WTC11 (cell line): ENCODE results near the gene NTSR1.

Experiments
- CBFB ChIP-seq: sonication (generic); formaldehyde crosslinking; IDR thresholded peaks from 2 replicates; pipeline ENCODE4 v1.8.1; 2022; ENCODE audit warnings: mild to moderate bottlenecking, low read depth, missing genetic modification reagents
- CTCF ChIP-seq: fragments of 200-600 bp; IDR thresholded peaks from 2 replicates; pipeline ENCODE4 v1.8.0; 2022; ENCODE audit warnings: antibody characterized with exemption
- FOXJ3 ChIP-seq: sonication (generic); formaldehyde crosslinking; IDR thresholded peaks from 2 replicates; pipeline ENCODE4 v1.9.0; 2021; ENCODE audit warnings: missing genetic modification reagents, mild to moderate bottlenecking, borderline replicate concordance
- JUN ChIP-seq: sonication (generic); formaldehyde crosslinking; IDR thresholded peaks from 2 replicates; pipeline ENCODE4 v1.8.0; 2023; ENCODE audit warnings: mild to moderate bottlenecking, missing genetic modification reagents
- STAT6 ChIP-seq: sonication (generic); formaldehyde crosslinking; conservative IDR thresholded peaks from 2 replicates; pipeline ENCODE4 v1.8.1; 2023; ENCODE audit warnings: mild to moderate bottlenecking, low read depth, missing genetic modification reagents, moderate library complexity
- TCF7 ChIP-seq: sonication (generic); formaldehyde crosslinking; IDR thresholded peaks from 2 replicates; pipeline ENCODE4 v1.8.0; 2022; ENCODE audit warnings: mild to moderate bottlenecking, low read depth, missing genetic modification reagents, moderate library complexity
- ZNF281 ChIP-seq: sonication (generic); formaldehyde crosslinking; IDR thresholded peaks from 2 replicates; pipeline ENCODE4 v1.8.0; 2023; ENCODE audit warnings: mild to moderate bottlenecking, missing genetic modification reagents

- TF ChIP-seq CTCF, result no peak
- no peak for TF ChIP-seq CBFB (CRISPR knock-in tag)
- TF ChIP-seq ZNF281, result no peak
- TF ChIP-seq TCF7, result no peak
- TF ChIP-seq JUN (CRISPR knock-in tag), result no peak
- no peak for TF ChIP-seq STAT6
- no peak for TF ChIP-seq FOXJ3
Measured at GRCh38 chr20:62811320-62811719, 102.7 kb downstream of the NTSR1 start.
